Measurements from ENCODE around the gene ADAMTS14.

Gene ADAMTS14

GRCh38 chr10:70735161-70735560 is 62.9 kb downstream of the ADAMTS14 start:
- DNase-seq: no peak

GRCh38 chr10:70736525-70736924 is 64.2 kb downstream of the ADAMTS14 start:
- DNase-seq: no peak

GRCh38 chr10:70737250-70737649 is 64.9 kb downstream of the ADAMTS14 start:
- DNase-seq: no peak

GRCh38 chr10:70738006-70738760 is 65.9 kb downstream of the ADAMTS14 start:
- no peak for DNase-seq

- DNase-seq: no peak
Measured at GRCh38 chr10:70738761-70739121, 66.4 kb downstream of the ADAMTS14 start.

- DNase-seq: no peak
Measured at GRCh38 chr10:70740406-70741288, 68.3 kb downstream of the ADAMTS14 start.

- DNase-seq: no peak
Measured at GRCh38 chr10:70742537-70743429, 70.5 kb downstream of the ADAMTS14 start.

GRCh38 chr10:70743430-70743788 is 71.1 kb downstream of the ADAMTS14 start:
- DNase-seq: no peak

GRCh38 chr10:70743879-70744278 is 71.6 kb downstream of the ADAMTS14 start:
- no peak for DNase-seq

- no peak for DNase-seq
Measured at GRCh38 chr10:70744617-70745143, 72.4 kb downstream of the ADAMTS14 start.

- DNase-seq: no peak
Measured at GRCh38 chr10:70745555-70745954, 73.2 kb downstream of the ADAMTS14 start.

GRCh38 chr10:70747192-70747965 is 75.1 kb downstream of the ADAMTS14 start:
- no peak for DNase-seq

- DNase-seq: no peak
Measured at GRCh38 chr10:70748305-70748704, 76.0 kb downstream of the ADAMTS14 start.

- DNase-seq: no peak
Measured at GRCh38 chr10:70748801-70749573, 76.7 kb downstream of the ADAMTS14 start.

GRCh38 chr10:70749756-70750155 is 77.5 kb downstream of the ADAMTS14 start:
- no peak for DNase-seq

- no peak for DNase-seq
Measured at GRCh38 chr10:70750156-70750703, 77.9 kb downstream of the ADAMTS14 start.

GRCh38 chr10:70751356-70751755 is 79.0 kb downstream of the ADAMTS14 start:
- no peak for DNase-seq

GRCh38 chr10:70751991-70752390 is 79.7 kb downstream of the ADAMTS14 start:
- DNase-seq: no peak

GRCh38 chr10:70752571-70752970 is 80.3 kb downstream of the ADAMTS14 start:
- DNase-seq: no peak

GRCh38 chr10:70753026-70753663 is 80.8 kb downstream of the ADAMTS14 start:
- no peak for DNase-seq

Data from right kidney (tissue), 1 donor.